Raji (cell line): ENCODE data around the gene ATP2B2.

ENCODE experiments used
- POLR2A ChIP-seq: IDR thresholded peaks from 2 replicates; pipeline ENCODE4 v1.6.1; 2011; ENCODE audit warnings: low read depth, low read length, control low read depth; ENCODE audit not compliant: insufficient read depth

ATP2B2 gene

DNA sequence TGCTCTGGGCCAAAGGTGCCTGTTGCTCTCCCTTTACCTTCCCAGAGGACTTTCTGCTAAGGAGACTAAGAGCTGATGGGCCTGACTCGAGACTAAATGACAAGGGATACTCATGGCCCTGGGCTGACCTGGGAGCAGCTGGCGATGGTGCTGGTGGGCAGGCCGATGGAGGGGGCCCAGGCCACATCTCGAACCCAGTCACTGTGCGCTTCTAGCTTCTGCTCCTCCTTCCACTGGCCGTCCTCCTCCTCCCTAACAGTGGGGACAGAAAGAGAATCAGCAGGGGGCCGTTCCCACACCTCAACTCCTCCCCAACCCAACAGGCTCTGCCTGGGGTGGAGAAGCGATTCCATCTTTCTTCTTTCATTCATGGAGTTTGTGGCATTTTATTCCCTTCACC is 200.5 kb downstream of the ATP2B2 start:
- TF ChIP-seq POLR2A, result no peak

DNA sequence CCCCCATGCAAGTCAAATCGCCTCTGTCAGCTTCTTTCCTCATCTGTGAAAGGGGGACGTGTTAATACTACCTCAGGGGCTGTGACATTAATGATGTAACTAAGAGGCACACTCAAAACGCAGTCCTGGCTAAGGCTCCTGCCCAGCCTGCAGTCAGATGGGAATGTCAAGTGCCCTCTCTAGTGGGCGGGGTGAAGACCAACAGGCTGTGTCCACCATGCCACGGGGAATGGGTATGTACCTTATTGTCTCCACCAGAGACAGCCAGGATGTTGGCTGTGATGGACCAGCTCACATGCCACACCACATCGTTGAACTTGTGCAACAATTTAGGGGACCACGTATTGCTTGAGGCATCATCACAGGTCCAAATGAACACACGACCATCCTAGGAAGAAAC is 201.6 kb downstream of the ATP2B2 start:
- no peak for TF ChIP-seq POLR2A

DNA sequence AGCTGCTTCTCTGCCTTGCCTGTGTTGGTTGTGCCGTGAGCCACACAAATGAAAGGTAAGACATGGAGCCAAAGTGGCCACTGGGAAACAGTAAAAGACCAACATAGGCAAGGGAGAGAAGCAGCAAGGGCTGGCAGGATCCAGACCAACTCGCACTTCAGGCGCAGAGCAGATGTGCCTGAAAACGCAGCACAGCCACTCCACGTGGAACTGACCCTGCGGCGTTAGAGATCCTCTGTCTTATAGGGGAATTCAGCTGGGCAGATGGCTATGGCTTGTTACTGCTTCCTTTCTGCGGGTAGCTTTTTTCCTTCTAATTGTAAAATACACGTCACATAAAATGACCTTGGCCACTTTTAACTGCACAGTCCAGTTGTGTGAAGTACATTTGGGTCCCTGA is 202.3 kb downstream of the ATP2B2 start:
- no peak for TF ChIP-seq POLR2A

DNA sequence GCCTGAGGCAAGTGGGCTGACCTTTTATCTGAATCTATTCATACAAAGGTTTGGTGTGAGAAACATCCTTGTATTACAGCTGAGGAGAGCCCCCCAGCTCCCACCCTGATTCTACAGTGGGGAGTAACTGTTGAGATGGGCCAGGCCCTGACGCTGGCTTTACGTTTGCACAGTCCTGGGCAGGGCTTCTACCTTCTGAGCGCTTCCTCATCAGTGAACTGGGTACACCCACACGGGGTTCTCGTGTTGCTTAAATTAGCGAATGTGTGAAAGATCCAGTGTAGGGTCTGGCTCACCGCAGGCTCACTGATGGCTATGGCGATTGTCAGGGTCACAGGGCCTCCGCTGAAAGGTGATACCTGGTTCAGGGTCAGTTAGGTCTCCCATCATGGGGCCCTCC is 205.3 kb downstream of the ATP2B2 start:
- no peak for TF ChIP-seq POLR2A

DNA sequence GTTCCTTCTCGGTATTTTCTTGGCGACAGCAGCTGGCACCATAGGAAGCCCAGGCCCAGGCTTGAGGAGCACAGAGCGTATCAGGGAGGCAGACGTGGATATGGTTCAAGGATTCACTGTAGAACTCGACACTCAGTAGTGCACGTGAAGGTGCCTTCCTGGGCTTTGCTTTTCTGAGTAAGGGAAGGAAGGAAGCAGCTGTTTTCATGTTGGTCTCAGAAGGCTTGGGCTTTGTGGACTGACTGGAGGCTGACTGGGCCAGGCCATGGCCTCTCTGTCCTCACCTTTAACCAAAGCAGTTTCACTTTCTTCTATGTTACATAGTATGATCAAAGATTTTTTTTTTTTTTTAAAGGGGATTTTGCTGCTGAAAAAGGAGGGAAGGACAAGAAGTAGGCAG is 205.7 kb downstream of the ATP2B2 start:
- no peak for TF ChIP-seq POLR2A

DNA sequence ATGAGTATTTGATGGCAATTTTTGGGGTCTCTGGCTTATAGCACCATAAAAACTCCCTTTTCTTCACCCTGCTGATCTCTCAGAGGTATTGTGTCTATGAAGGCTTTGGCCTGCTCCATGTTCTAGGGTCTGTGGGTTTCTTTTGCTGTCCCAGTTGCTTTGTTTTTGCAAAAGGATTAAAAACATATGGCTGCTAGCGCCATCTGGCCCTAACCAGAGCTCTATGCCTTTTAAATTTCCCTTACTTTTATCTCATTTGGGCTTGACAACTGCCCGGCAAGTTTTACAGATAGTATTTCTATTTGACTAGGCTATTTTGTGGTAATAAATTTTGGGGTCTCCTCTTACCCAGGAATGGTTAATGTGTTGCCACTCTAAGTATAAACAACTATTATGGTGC is 206.2 kb downstream of the ATP2B2 start:
- TF ChIP-seq POLR2A, result no peak

DNA sequence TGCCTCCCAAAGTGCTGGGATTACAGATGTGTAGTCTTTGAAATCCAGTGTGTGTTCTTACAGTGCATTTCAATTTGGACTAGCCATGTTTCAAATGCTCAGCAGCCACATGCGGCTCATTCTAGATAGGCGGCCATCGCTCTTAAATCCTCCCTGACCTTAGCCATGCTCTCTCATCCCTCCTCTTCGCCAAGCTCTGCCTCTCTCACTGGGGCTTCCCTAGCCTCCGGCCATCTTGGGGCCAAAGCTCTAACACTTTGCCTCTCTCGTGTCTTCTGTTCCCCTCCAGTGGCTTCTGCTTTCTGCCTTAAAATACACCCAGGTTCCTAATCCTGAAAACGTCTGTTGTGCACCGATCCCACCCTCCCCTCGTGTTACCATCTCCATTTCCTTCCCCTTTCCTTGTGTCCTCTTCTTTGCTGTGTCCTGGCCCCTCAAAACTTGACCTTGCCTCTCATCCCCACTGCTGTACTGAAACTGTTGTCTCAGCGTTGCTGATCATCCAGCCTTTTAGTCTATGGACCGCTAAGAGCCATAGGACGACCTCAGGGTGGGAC is 211.3 kb downstream of the ATP2B2 start:
- no peak for TF ChIP-seq POLR2A

DNA sequence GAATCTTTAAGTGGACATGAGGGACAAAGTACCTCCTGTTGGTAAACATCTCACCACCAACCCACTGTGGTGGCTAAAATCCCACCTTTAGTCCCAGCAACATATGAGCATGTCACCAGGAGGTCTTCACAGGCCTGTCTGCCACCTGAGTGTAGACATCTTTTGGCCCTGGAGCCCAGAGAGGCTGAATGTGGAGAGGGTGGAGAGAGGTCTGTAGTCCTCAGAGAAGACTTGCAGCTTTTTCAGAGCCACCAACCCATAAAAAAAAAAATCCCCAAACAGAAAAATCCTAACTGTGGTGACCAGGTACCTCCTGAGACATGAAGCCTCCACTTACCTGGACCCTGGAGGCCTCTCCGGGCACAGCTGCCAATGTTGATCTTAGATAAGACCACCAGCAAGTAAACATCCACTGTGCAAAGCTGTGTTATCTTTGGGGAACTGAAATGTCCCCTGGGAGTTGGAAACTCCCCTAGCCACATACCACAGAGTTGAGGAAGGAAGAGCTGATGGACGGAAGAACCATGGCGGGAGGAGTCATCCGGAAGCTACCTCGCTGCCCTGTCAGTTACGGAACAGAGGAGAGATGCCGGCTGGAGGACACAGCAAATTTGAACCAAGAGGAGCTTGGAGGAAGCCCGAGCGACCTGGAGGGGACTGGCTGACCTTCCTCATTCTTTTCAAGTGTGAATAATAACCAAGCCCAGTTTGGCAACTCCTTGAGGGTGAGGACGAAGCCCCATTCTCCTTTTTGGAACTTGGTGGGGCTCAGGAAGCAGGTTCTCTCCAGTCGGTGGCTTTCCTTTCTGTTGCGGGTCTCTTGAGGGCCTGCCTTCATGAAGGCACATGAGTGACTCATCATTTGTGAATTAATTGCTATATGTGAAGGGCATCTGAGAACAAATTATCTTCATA is 212.6 kb downstream of the ATP2B2 start, which contains the start of gene GHRL:
Gene GHRL, minus strand, starts transcription at position 443 of the 915 bp plus-strand sequence. CDS start 2,767 bp downstream, outside the sequence.
- no peak for TF ChIP-seq POLR2A

DNA sequence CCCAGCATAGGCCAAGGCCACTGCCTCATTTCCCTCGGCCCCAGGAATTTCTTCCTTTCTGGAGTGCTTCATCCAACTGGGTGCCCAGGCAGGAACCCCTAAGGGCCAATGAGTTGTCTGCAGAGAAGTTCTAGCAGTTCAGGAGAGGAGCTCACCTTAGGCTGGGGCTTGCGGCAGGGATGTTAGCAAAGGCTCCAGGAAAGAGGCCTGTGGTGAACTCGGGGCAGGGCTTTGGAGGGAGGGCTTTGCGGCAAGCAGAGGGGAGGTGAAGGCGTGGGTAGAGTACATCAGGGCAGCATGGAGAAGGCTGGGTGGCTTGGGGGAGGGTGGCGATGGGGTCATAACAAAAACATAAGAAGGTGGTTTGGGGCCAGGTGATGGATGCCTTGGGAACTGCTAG is 213.7 kb downstream of the ATP2B2 start:
- no peak for TF ChIP-seq POLR2A

DNA sequence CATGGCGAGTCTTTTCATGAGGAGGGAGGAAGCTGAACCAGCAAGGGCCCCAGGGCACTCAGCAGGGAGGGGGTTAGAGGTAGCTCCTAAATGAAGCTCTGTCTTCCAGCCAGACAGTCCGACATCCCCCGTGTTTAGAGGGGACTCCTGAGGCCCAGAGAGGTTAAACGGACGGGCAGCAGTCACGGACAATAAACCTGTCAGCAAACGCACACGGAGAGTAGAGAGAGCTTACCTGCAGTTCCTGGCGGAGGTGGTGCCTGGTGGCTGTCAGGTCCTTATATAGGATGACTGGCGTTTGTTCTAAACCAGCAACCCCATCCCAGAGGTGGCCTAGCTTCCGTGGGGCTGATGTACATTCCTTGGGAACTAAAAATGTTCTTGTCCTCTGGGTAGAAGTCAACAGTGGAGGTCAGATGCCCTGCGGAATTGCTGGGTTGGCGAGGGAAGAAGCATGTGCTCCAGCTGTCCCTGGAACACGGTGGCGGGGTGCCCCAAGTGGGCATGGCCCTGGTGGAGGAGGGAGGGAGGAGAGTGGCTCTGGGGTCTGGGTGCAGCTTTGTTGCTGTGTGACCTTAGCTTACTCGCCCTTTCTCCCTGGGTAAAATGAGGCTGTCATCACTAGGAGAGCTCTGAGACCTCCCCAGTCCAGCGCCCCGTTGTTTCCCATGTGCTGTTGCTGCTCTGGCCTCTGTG is 214.8 kb downstream of the ATP2B2 start:
- TF ChIP-seq POLR2A, result no peak

DNA sequence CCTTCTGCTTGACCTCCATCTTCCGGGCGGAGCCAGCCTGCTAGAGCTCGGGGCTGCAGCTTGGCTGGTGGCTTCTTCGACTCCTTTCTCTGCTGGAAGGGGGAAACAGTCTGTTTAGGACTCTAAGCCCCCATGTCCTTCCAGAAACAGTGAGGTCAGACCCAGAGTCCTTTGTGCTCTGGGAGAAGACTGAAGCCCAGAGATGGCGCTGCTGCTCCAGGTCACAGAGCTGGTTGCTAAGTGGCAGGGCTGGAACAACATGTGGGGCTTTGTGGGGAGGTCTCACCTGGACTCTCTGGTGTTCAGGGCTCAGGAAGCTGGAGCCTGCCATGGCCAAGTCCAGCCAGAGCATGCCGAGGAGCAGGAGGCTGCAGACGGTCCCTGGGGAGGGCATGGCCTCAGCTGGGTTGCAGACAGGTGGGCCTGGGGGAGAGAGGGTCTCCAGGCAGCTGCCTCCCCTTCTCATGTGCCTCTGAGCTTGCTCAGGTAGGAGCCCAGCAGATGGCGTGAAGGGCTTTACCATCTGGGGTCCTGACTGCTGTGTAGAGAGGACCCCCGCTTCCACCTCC is 215.5 kb downstream of the ATP2B2 start:
- no peak for TF ChIP-seq POLR2A

DNA sequence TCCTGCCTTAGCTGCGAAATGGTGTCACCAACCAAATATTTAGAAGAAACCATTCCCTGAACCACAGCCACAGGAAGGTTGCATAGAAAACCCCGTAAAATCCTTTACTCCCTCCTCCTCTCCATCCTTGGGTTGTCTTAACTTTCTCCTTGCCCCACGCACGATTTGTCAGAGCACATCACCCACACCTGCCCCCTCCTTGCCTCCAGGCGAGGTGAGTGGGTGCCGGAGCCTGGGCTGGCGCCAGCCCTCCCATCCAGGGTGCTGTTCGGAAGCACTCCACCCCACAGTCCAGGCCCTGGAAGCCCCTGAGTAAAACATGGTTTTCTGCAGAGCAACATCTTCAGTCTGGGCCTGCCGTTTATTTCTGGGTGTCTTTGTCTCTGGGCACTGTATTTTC is 216.3 kb downstream of the ATP2B2 start:
- TF ChIP-seq POLR2A, result no peak

DNA sequence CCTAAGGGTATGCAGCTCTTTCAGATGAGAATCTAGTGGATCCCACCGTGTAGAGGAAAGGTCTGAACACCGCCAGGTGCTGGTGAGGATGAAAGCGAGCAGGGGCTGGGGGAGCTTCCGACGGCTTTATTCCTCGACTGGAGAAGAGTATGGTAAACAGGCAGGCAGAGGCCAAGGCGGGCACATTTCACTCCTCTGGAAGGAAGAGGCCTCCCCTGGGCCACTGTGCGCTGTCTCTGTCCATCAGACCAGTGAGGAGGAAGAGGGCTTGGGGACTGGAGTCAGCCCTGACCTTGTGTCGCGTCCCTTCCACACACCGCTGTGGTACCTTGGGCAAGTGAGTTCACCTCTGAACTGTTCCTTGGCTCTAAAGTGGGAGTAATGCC is 216.8 kb downstream of the ATP2B2 start:
- no peak for TF ChIP-seq POLR2A

DNA sequence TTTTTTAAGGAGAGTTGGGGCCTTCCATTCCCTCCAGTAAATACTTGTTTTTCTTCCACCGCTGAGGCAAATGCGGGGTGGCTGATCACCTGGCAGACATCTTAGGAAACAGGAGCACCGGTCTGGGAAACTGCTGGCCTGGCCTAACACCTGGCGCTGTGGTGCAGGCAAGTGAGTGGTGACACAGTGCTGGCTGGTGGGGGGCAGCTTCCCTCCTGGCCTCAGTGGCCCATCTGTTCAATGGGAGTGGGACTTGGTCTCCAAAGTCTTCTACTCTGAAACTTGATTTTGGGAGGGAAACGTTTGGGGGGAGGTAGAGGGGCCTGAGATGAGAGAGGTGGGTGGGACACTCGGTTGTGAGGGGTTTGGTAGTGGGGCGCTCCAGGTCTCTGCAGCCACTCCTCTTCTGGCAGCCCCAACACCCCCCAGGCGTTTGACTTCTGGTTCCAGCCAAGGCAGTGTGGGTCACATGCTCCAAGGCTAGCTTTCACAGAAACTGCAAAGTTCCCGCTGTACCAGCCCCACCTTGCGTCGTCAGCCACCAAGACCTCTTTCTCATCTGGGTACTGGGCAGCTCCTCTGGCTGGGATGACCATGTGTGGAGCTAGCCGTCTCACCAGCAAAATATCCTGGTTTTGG is 217.3 kb downstream of the ATP2B2 start:
- no peak for TF ChIP-seq POLR2A

DNA sequence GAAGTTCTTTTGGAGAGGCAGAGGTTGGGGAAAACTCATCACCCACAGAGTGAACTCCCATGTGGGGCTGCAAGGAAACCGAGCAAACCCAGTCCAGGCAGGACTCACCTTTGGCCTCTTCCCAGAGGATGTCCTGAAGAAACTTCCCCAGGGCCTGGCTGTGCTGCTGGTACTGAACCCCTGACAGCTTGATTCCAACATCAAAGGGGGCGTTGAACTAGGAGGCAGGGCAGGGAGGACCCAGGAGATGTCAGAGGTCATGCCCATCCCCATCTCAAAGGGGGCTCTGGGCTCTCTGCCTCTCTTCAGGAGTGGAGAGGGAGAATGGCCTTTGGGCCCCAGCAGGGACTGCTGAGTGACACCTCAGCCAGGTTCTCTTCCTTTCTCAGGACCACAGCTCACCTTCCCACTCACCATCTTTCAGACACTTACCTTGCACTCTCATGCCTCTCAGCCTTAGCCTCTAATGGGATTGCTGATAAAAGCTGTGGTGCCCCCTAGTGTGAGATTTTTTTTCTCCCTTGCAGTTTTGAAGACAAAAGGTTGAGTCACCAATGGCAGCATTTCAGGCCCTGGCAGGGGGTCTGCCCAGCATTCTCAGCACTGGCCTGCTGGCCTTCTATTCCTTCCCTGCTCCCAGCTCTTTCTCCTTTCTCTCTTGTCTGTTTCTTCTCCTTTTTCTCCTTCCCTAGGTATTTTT is 218.6 kb downstream of the ATP2B2 start:
- TF ChIP-seq POLR2A, result no peak

DNA sequence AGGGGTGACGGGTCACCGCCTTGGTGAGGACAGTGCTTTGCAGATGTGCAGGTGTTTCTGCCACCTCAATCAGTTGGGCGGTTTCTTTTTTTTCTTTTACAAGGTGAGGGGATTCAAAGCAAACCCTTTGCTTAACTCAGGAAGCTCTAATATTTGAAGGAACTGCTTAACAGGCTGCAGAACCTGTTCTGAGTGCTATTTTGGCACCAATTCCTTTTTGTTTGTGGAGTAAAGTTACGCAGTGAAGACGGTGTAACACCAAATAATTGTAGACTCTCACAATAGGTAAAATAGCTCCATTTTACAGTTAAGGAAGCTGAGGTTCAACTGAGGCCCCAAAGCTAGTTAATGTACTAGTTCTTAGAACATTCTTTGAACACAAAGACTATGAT is 219.3 kb downstream of the ATP2B2 start:
- TF ChIP-seq POLR2A, result no peak
